Measurements from ENCODE around the gene HS3ST6.

DNA sequence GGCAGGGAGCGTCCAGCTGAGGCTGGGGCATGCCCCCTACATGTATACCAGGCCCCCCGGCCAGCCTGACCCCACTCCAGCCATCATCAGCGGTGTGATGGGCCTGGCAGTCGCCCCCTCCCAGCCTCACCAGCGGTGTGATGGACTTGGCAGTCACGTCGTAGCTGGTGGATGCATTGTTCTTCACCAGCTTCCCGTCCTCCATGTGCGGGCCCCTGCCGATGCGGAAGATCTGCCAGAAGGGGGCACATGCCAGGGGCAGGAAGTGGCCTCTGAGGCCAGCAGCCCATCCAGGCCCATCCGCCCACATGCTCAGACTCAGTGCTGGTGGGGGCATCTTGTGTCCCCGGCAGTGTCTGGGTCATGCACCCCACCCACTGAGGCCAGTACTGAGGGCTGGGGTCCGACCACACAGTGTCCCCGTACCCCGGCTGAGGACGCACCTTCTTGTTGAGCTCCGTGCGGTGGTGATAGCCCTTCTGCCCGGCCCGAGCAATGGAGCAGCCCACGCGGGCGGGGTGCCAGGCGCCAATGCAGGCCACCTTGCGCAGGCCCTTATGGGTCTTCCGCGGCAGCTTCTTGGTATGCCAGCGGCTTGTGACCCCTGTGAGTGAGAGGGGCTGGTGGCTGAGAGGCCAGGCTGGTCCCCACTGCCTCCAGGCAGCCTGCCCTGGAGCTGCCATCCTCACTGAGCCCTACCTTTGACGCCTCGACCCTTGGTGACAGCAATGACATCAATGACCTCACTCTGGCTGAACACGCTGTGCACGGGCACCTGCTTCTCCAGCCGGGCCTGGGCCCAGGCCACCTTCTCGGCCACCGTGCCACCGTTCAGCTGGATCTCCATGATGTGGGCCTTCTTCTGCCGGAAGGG is 28.5 kb upstream of the HS3ST6 start:
- TF ChIP-seq CTCF (IDR thresholded peaks at IDR 0.05) (no peak), POLR2A (IDR thresholded peaks at IDR 0.05) (no peak)

Measured in esophagus squamous epithelium (tissue), 4 donors.